ENCODE measurements around the gene ALG1.

GRCh38 chr16:5026664-5027063, 45.0 kb upstream of the ALG1 start:
- TF ChIP-seq CTCF (conservative IDR thresholded peaks at IDR 0.05; ENCODE audit: low read depth in 2 of 2) (no peak), EZH2 (IDR thresholded peaks at IDR 0.05; ENCODE audit: low read depth, unreplicated experiment) (no peak), REST (IDR thresholded peaks at IDR 0.05; ENCODE audit: unreplicated experiment) (no peak), EZH2phosphoT487 (IDR thresholded peaks at IDR 0.05; ENCODE audit: unreplicated experiment) (no peak), POLR2AphosphoS5 (IDR thresholded peaks at IDR 0.05; ENCODE audit: low read depth) (no peak), CREB1 (CRISPR knock-in tag; IDR thresholded peaks at IDR 0.05; ENCODE audit: low read depth) (no peak), NANOG (IDR thresholded peaks at IDR 0.05; ENCODE audit: borderline replicate concordance) (no peak), ZNF114 (CRISPR knock-in tag; IDR thresholded peaks at IDR 0.05) (no peak)

Measured in GM23338 (cell line).